Measurements from ENCODE around the gene RAB30.
"Not testable (repeated sequence)": the region's sequence is repeated elsewhere in the genome, so short reads cannot be mapped to it uniquely, and the experiment has no call there.

The RAB30 gene

DNA sequence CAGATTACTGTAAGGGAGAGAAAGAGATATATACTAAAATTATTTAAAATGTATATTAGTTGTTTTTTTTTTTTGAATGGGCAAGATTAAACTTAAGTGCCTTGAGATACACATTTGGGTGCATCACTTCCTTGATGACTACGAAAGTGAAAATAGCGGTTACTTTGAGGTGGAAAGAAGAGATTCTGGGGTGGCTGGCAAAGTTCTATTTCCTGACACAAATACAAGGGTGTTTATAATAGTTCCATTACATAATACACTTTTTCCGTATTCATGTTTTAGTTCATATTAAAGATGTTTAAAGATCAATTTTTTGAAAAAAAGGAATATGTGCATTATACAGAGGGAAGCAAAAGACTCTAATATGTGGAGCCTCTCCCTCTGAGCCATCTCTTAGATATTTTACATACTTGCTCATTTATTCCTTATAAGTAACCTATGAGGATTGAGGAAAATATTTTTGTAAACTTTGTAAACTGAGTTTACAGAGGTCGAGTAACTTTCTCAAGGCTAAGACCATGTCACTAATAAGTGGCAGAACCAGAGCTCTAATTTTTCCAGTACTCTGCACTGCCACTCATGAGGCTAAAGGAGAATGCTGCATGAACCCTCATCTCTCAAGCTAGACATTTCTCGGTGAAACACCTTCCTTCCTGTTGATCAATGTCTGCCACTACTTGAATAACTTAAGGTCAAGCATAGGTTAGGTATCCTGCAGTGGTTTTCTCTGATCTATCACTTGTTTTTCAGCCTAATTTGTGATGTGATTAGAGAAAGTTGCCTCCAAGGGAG lies 111.5 kb downstream of the RAB30 start:
- in situ Hi-C loops (cut with MboI; ENCODE audit: low sequenced_read_pairs, unreplicated experiment): no loop called here
- TF ChIP-seq, protein P1, sequence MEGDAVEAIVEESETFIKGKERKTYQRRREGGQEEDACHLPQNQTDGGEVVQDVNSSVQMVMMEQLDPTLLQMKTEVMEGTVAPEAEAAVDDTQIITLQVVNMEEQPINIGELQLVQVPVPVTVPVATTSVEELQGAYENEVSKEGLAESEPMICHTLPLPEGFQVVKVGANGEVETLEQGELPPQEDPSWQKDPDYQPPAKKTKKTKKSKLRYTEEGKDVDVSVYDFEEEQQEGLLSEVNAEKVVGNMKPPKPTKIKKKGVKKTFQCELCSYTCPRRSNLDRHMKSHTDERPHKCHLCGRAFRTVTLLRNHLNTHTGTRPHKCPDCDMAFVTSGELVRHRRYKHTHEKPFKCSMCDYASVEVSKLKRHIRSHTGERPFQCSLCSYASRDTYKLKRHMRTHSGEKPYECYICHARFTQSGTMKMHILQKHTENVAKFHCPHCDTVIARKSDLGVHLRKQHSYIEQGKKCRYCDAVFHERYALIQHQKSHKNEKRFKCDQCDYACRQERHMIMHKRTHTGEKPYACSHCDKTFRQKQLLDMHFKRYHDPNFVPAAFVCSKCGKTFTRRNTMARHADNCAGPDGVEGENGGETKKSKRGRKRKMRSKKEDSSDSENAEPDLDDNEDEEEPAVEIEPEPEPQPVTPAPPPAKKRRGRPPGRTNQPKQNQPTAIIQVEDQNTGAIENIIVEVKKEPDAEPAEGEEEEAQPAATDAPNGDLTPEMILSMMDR (IDR thresholded peaks at IDR 0.05; ENCODE audit: borderline replicate concordance, control extremely low read depth, extremely low read depth, insufficient read depth, missing control alignments): no peak
- peak; percentile 41 for DNase-seq (ENCODE audit: low spot score)

GRCh38 chr11:82955736-82956453 lies 115.8 kb downstream of the RAB30 start:
- in situ Hi-C loops (cut with MboI; ENCODE audit: low sequenced_read_pairs, unreplicated experiment); DNase-seq (ENCODE audit: low spot score): not testable (repeated sequence)

DNA sequence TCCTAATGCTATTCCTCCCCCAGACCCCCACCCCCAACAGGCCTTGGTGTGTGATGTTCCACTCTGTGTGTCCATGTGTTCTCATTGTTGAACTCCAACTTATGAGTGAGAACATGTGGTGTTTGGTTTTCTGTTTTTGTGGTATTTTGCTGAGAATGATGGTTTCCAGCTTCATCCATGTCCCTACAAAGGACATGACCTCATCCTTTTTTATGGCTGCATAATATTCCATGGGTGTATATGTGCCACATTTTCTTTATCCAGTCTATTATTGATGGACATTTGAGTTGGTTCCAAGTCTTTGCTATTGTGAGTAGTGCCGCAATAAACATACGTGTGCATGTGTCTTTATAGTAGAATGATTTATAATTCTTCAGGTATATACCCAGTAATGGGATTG lies 121.2 kb downstream of the RAB30 start:
- in situ Hi-C loops (cut with MboI; ENCODE audit: low sequenced_read_pairs, unreplicated experiment); DNase-seq (ENCODE audit: low spot score): not testable (repeated sequence)

DNA sequence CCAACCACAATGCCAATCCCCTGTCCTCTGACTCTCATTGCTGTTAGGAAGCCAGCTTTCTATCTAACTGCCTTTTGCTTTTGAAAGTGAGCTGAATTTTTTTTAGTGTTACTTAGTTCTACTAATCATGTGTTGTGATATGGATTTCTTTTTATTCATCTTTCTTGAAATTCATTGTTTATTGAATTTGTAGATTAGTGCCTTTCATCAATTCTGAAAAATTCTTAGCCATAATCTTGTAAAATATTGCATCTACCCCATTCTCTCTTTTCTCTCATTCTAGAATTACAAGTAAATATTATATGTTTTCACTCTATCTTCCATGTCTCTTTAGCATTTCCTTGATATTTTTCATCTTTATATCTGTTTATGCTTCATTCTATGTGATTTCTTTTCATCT lies 122.3 kb downstream of the RAB30 start:
- DNase-seq (ENCODE audit: low spot score): no peak
- in situ Hi-C loops (cut with MboI; ENCODE audit: low sequenced_read_pairs, unreplicated experiment): no loop called here
- TF ChIP-seq, protein P1 (IDR thresholded peaks at IDR 0.05; ENCODE audit: borderline replicate concordance, control extremely low read depth, extremely low read depth, insufficient read depth, missing control alignments): no peak

DNA sequence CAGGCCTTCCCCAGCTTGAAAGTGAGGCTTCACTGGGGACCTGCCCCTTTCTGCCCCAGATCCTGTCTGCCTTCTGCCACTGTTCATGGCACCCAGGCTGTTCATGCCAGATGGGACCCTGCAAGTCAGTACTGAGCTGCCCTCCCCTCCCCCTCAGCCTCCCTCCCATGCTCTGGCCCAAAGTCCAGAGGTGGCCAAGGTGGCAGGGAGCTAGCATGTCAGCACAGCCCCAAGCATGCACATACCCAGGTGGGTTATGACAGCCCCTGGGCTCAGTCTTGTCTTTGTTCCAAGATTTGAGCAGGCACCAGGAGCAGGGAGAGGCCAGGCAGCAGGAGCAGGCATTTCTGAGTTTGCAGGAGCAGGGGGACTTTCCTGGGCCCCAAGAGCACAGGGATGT lies 126.0 kb downstream of the RAB30 start:
- in situ Hi-C loops (cut with MboI; ENCODE audit: low sequenced_read_pairs, unreplicated experiment): no loop called here
- no peak for DNase-seq (ENCODE audit: low spot score)
- TF ChIP-seq, protein P1 (IDR thresholded peaks at IDR 0.05; ENCODE audit: borderline replicate concordance, control extremely low read depth, extremely low read depth, insufficient read depth, missing control alignments): no peak

GRCh38 chr11:82945041-82945440 lies 126.7 kb downstream of the RAB30 start:
- in situ Hi-C loops (cut with MboI; ENCODE audit: low sequenced_read_pairs, unreplicated experiment); DNase-seq (ENCODE audit: low spot score): not testable (repeated sequence)

DNA sequence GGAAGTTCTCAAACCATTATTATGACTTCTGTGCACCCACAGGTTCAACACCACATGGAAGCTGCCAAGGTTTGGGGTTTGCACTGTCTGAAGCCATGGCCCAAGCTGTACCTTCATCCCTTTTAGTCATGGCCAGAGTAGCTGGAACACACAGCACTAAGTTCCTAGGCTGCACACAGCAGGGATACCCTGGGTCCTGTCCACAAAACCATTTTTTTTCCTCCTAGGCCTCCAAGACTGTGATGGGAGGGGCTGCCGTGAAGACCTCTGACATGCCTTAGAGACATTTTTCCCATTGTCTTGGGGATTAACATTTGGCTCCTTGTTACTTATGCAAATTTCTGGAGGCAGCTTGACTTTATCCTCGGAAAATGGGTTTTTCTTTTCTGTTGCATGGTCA lies 127.5 kb downstream of the RAB30 start:
- no peak for DNase-seq (ENCODE audit: low spot score)
- in situ Hi-C loops (cut with MboI; ENCODE audit: low sequenced_read_pairs, unreplicated experiment): no loop called here

DNA sequence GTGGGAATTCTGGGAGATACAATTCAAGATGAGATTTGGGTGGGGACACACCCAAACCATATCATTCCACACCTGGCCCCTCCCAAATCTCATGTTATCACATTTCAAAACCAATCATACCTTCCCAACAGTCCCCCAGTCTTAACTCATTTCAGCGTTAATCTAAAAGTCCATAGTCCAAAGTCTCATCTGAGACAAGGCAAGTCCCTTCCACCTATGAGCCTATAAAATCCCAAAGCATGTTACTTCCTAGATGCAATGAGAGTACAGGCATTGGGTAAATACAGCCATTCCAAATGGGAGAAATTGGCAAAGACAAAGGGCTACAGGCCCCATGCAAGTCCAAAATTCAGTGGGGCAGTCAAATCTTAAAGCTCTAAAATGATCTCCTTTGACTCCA lies 128.3 kb downstream of the RAB30 start:
- DNase-seq (ENCODE audit: low spot score); in situ Hi-C loops (cut with MboI; ENCODE audit: low sequenced_read_pairs, unreplicated experiment): not testable (repeated sequence)

More for the DNA sequence above, 127.5 kb downstream of the RAB30 start:
- TF ChIP-seq, protein P1 (IDR thresholded peaks at IDR 0.05; ENCODE audit: borderline replicate concordance, control extremely low read depth, extremely low read depth, insufficient read depth, missing control alignments): no peak
